ENCODE results near the gene DIAPH2. TPM values are rescaled to one million over a fixed set of nuclear protein-coding genes. Genes with fewer than 3 reads are reported as not detected.

Gene DIAPH2
- total and polyA plus RNA-seq, 2 experiments from 2014 or later: 16.2 to 56.6 TPM

DNA sequence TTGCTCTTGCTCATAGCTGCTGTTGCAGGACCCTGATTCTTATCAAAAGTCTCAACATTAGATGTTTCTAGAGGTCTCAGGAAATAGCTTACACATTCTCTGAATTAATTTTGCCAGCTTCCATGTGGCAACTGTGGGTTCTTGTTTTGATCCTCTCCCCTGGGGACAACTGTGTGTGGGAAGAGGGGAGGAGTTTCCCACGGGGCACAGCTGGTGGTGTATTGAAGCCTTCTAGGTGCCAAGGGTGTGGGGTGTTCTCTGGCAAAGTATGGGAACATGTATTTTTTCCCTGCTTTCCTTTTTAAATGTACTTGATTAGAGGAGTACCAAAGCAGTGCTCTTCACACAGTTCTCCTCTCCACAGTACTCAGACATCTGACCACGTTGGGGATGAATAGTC lies 411.7 kb downstream of the DIAPH2 start:
- Histone ChIP-seq H3K79me2 (replicated peaks; ENCODE audit: insufficient read depth) (no peaks in the 10 kb centered on the region), H3K9me2 (ENCODE audit: insufficient read depth) (no peaks in the 10 kb centered on the region), H3K27ac (ENCODE audit: low read depth) (no peak overlapping the region), H3K36me3 (ENCODE audit: insufficient read depth) (no peaks in the 10 kb centered on the region), H3K4me3 (no peak overlapping the region), H2AFZ (no peak overlapping the region), H3K27me3 (ENCODE audit: insufficient read depth) (no peaks in the 10 kb centered on the region), H3F3A (replicated peaks; ENCODE audit: low read depth) (no peaks in the 10 kb centered on the region), H3K4me1 (ENCODE audit: insufficient read depth) (peaks cover 10% of the 10 kb centered on the region; the same call in 1 of the 2 replicates), H4K20me1 (replicated peaks; ENCODE audit: insufficient read depth) (no peaks in the 10 kb centered on the region), H3K4me2 (no peak overlapping the region)
- DNase-seq (ENCODE audit: low spot score) (no peak), ATAC-seq (no peak; the same call in 2 of the 3 replicates)
- Mint-ChIP-seq H3K36me3 (ENCODE audit: low read depth) (no peaks in the 10 kb centered on the region), H3K4me3 (no peak overlapping the region), H3K4me1 (peaks cover 9% of the 10 kb centered on the region; the same call in 2 of the 3 replicates), H3K27me3 (ENCODE audit: insufficient read depth, low read depth, poor library complexity) (no peaks in the 10 kb centered on the region), H3K27ac (no peak overlapping the region), H3K9me3 (no peaks in the 10 kb centered on the region)
- TF ChIP-seq STAT1 (IDR thresholded peaks at IDR 0.05; ENCODE audit: unreplicated experiment) (no peak), POLR2AphosphoS5 (IDR thresholded peaks at IDR 0.05; ENCODE audit: low read depth) (no peak), EZH2 (IDR thresholded peaks at IDR 0.05; ENCODE audit: low read depth, unreplicated experiment) (no peak), EZH2phosphoT487 (IDR thresholded peaks at IDR 0.05; ENCODE audit: unreplicated experiment) (no peak), CREB1 (CRISPR knock-in tag; IDR thresholded peaks at IDR 0.05; ENCODE audit: low read depth) (no peak), ZNF331 (CRISPR knock-in tag; IDR thresholded peaks at IDR 0.05; ENCODE audit: low read depth) (no peak), ZNF114 (CRISPR knock-in tag; IDR thresholded peaks at IDR 0.05) (no peak), JUNB (IDR thresholded peaks at IDR 0.05; ENCODE audit: unreplicated experiment) (no peak), NANOG (IDR thresholded peaks at IDR 0.05; ENCODE audit: borderline replicate concordance) (no peak)
- TF ChIP-seq, protein P1, sequence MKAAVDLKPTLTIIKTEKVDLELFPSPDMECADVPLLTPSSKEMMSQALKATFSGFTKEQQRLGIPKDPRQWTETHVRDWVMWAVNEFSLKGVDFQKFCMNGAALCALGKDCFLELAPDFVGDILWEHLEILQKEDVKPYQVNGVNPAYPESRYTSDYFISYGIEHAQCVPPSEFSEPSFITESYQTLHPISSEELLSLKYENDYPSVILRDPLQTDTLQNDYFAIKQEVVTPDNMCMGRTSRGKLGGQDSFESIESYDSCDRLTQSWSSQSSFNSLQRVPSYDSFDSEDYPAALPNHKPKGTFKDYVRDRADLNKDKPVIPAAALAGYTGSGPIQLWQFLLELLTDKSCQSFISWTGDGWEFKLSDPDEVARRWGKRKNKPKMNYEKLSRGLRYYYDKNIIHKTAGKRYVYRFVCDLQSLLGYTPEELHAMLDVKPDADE (IDR thresholded peaks at IDR 0.05): no peak
- TF ChIP-seq, protein P2, sequence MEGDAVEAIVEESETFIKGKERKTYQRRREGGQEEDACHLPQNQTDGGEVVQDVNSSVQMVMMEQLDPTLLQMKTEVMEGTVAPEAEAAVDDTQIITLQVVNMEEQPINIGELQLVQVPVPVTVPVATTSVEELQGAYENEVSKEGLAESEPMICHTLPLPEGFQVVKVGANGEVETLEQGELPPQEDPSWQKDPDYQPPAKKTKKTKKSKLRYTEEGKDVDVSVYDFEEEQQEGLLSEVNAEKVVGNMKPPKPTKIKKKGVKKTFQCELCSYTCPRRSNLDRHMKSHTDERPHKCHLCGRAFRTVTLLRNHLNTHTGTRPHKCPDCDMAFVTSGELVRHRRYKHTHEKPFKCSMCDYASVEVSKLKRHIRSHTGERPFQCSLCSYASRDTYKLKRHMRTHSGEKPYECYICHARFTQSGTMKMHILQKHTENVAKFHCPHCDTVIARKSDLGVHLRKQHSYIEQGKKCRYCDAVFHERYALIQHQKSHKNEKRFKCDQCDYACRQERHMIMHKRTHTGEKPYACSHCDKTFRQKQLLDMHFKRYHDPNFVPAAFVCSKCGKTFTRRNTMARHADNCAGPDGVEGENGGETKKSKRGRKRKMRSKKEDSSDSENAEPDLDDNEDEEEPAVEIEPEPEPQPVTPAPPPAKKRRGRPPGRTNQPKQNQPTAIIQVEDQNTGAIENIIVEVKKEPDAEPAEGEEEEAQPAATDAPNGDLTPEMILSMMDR (conservative IDR thresholded peaks at IDR 0.05; ENCODE audit: low read depth in 2 of 2): no peak
- TF ChIP-seq, protein P3, sequence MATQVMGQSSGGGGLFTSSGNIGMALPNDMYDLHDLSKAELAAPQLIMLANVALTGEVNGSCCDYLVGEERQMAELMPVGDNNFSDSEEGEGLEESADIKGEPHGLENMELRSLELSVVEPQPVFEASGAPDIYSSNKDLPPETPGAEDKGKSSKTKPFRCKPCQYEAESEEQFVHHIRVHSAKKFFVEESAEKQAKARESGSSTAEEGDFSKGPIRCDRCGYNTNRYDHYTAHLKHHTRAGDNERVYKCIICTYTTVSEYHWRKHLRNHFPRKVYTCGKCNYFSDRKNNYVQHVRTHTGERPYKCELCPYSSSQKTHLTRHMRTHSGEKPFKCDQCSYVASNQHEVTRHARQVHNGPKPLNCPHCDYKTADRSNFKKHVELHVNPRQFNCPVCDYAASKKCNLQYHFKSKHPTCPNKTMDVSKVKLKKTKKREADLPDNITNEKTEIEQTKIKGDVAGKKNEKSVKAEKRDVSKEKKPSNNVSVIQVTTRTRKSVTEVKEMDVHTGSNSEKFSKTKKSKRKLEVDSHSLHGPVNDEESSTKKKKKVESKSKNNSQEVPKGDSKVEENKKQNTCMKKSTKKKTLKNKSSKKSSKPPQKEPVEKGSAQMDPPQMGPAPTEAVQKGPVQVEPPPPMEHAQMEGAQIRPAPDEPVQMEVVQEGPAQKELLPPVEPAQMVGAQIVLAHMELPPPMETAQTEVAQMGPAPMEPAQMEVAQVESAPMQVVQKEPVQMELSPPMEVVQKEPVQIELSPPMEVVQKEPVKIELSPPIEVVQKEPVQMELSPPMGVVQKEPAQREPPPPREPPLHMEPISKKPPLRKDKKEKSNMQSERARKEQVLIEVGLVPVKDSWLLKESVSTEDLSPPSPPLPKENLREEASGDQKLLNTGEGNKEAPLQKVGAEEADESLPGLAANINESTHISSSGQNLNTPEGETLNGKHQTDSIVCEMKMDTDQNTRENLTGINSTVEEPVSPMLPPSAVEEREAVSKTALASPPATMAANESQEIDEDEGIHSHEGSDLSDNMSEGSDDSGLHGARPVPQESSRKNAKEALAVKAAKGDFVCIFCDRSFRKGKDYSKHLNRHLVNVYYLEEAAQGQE (IDR thresholded peaks at IDR 0.05; ENCODE audit: unreplicated experiment): no peak
- TF ChIP-seq, protein P4, sequence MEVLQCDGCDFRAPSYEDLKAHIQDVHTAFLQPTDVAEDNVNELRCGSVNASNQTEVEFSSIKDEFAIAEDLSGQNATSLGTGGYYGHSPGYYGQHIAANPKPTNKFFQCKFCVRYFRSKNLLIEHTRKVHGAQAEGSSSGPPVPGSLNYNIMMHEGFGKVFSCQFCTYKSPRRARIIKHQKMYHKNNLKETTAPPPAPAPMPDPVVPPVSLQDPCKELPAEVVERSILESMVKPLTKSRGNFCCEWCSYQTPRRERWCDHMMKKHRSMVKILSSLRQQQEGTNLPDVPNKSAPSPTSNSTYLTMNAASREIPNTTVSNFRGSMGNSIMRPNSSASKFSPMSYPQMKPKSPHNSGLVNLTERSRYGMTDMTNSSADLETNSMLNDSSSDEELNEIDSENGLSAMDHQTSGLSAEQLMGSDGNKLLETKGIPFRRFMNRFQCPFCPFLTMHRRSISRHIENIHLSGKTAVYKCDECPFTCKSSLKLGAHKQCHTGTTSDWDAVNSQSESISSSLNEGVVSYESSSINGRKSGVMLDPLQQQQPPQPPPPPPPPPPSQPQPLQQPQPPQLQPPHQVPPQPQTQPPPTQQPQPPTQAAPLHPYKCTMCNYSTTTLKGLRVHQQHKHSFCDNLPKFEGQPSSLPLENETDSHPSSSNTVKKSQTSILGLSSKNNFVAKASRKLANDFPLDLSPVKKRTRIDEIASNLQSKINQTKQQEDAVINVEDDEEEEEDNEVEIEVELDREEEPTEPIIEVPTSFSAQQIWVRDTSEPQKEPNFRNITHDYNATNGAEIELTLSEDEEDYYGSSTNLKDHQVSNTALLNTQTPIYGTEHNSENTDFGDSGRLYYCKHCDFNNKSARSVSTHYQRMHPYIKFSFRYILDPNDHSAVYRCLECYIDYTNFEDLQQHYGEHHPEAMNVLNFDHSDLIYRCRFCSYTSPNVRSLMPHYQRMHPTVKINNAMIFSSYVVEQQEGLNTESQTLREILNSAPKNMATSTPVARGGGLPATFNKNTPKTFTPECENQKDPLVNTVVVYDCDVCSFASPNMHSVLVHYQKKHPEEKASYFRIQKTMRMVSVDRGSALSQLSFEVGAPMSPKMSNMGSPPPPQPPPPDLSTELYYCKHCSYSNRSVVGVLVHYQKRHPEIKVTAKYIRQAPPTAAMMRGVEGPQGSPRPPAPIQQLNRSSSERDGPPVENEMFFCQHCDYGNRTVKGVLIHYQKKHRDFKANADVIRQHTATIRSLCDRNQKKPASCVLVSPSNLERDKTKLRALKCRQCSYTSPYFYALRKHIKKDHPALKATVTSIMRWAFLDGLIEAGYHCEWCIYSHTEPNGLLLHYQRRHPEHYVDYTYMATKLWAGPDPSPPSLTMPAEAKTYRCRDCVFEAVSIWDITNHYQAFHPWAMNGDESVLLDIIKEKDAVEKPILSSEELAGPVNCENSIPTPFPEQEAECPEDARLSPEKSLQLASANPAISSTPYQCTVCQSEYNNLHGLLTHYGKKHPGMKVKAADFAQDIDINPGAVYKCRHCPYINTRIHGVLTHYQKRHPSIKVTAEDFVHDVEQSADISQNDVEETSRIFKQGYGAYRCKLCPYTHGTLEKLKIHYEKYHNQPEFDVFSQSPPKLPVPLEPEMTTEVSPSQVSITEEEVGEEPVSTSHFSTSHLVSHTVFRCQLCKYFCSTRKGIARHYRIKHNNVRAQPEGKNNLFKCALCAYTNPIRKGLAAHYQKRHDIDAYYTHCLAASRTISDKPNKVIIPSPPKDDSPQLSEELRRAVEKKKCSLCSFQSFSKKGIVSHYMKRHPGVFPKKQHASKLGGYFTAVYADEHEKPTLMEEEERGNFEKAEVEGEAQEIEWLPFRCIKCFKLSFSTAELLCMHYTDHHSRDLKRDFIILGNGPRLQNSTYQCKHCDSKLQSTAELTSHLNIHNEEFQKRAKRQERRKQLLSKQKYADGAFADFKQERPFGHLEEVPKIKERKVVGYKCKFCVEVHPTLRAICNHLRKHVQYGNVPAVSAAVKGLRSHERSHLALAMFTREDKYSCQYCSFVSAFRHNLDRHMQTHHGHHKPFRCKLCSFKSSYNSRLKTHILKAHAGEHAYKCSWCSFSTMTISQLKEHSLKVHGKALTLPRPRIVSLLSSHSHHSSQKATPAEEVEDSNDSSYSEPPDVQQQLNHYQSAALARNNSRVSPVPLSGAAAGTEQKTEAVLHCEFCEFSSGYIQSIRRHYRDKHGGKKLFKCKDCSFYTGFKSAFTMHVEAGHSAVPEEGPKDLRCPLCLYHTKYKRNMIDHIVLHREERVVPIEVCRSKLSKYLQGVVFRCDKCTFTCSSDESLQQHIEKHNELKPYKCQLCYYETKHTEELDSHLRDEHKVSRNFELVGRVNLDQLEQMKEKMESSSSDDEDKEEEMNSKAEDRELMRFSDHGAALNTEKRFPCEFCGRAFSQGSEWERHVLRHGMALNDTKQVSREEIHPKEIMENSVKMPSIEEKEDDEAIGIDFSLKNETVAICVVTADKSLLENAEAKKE (CRISPR knock-in tag; IDR thresholded peaks at IDR 0.05): no peak

Measured in GM23338 (cell line).